Measurements from ENCODE around the gene GLDN. TPM values are rescaled to one million over a fixed set of nuclear protein-coding genes. Genes with fewer than 3 reads are reported as not detected.

Gene GLDN
- total RNA-seq, 1 donor from 2014 or later, result 0.12 TPM

- H3K4me3 Mint-ChIP-seq (ENCODE audit: low read depth), result no peak overlapping the region
These were observed 29.8 kb downstream of the GLDN start for GRCh38 chr15:51371266-51371665.

GRCh38 chr15:51374131-51374530 is 32.7 kb downstream of the GLDN start:
- Mint-ChIP-seq H3K27ac (no peak overlapping the region), H3K9me3 (ENCODE audit: low read depth) (no peaks in the 10 kb centered on the region), H3K27me3 (peaks cover 8% of the 10 kb centered on the region), H3K36me3 (ENCODE audit: insufficient read depth) (no peaks in the 10 kb centered on the region), H3K4me3 (ENCODE audit: low read depth) (no peak overlapping the region), H3K4me1 (ENCODE audit: low read depth) (peaks cover 3% of the 10 kb centered on the region)
- no peak for DNase-seq (ENCODE audit: low spot score, unreplicated experiment)
- no peak for TF ChIP-seq CTCF (IDR thresholded peaks at IDR 0.05; ENCODE audit: unreplicated experiment)

More at GRCh38 chr15:51371266-51371665, 29.8 kb downstream of the GLDN start:
- no peak for DNase-seq (ENCODE audit: low spot score, unreplicated experiment)
- no peak overlapping the region for H3K27ac Mint-ChIP-seq
- H3K36me3 Mint-ChIP-seq (ENCODE audit: insufficient read depth), result no peaks in the 10 kb centered on the region
- TF ChIP-seq CTCF (IDR thresholded peaks at IDR 0.05; ENCODE audit: unreplicated experiment), result no peak
- H3K4me1 Mint-ChIP-seq (ENCODE audit: low read depth), result peaks cover 7% of the 10 kb centered on the region
- H3K27me3 Mint-ChIP-seq, result no peaks in the 10 kb centered on the region
- no peaks in the 10 kb centered on the region for H3K9me3 Mint-ChIP-seq (ENCODE audit: low read depth)

- H3K9me3 Mint-ChIP-seq (ENCODE audit: low read depth), result no peaks in the 10 kb centered on the region
- no peaks in the 10 kb centered on the region for H3K36me3 Mint-ChIP-seq (ENCODE audit: insufficient read depth)
- no peak overlapping the region for H3K4me3 Mint-ChIP-seq (ENCODE audit: low read depth)
These were observed 34.6 kb downstream of the GLDN start for GRCh38 chr15:51375966-51376640.

GRCh38 chr15:51377038-51377786 is 35.8 kb downstream of the GLDN start:
- TF ChIP-seq CTCF (IDR thresholded peaks at IDR 0.05; ENCODE audit: unreplicated experiment), result no peak
- Mint-ChIP-seq H3K4me3 (ENCODE audit: low read depth) (no peak overlapping the region), H3K4me1 (ENCODE audit: low read depth) (peaks cover 3% of the 10 kb centered on the region), H3K9me3 (ENCODE audit: low read depth) (no peaks in the 10 kb centered on the region), H3K36me3 (ENCODE audit: insufficient read depth) (no peaks in the 10 kb centered on the region), H3K27me3 (peaks cover 28% of the 10 kb centered on the region), H3K27ac (no peak overlapping the region)
- DNase-seq (ENCODE audit: low spot score, unreplicated experiment), result no peak

More at GRCh38 chr15:51375966-51376640, 34.6 kb downstream of the GLDN start:
- DNase-seq (ENCODE audit: low spot score, unreplicated experiment), result no peak
- peaks cover 1% of the 10 kb centered on the region for H3K4me1 Mint-ChIP-seq (ENCODE audit: low read depth)
- peaks cover 22% of the 10 kb centered on the region for H3K27me3 Mint-ChIP-seq
- TF ChIP-seq CTCF (IDR thresholded peaks at IDR 0.05; ENCODE audit: unreplicated experiment), result no peak
- no peak overlapping the region for H3K27ac Mint-ChIP-seq

GRCh38 chr15:51378406-51378805 is 37.0 kb downstream of the GLDN start:
- Mint-ChIP-seq H3K27me3 (peaks cover 28% of the 10 kb centered on the region), H3K9me3 (ENCODE audit: low read depth) (no peaks in the 10 kb centered on the region), H3K27ac (no peak overlapping the region), H3K4me3 (ENCODE audit: low read depth) (no peak overlapping the region), H3K36me3 (ENCODE audit: insufficient read depth) (no peaks in the 10 kb centered on the region), H3K4me1 (ENCODE audit: low read depth) (peaks cover 3% of the 10 kb centered on the region)
- TF ChIP-seq CTCF (IDR thresholded peaks at IDR 0.05; ENCODE audit: unreplicated experiment), result no peak
- DNase-seq (ENCODE audit: low spot score, unreplicated experiment), result no peak
